IPS DF 4.7 (cell line): ENCODE results near the gene SMC2.
A peak's percentile ranks its signal among the peaks of the same experiment; 100 is the strongest.

Experiments used
- DNase-seq: peaks from one replicate; pipeline ENCODE4 v3.0.0-alpha.2; 2013; ENCODE audit warnings: low spot score; ENCODE audit errors: extremely low read depth

Gene SMC2

DNA sequence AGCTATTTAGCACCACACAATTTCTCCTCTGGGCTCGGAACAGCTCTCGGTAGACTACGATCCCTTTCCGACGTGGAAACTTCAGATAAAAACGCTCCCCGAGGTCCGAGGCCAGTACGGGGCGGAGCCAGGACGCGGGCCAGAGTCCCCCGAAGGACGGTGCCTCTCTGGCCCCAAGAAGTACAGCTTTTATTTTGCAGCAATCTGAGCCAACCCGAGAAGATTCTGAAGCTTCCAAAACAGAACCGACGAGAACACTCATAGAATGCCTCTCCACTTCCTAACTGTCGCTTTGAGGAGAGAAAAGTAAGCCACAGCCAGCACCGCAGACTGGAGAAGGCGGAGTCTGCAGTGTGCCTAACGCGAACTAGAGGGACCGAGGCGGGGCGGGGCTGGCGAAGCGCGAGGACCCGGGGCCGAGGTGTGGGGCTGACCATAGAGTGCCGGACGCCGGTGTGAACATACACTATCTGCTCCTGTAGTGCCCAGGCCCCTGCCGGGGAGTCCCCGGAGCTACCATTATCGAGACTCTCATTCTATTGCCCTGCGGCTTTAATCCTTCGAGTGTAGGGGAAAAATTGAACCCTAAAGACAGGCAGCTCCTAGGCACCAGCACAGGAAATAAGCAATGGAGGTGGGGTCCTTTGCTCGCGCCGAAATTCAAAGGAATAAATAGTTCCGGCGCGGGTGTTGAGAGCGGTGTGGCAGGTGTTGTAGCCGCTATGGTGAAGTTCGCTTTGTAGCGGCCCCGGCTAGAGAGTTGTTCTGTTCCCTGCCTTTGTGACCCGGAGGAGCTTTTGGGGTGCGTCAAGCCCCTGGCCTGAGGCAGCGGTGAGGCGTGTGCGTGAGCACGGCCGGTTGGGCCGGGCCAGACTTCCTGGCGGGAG lies at the start of gene SMC2:
Gene SMC2 (plus strand): TSS at position 663 of the 887 bp plus-strand sequence. CDS start 1,076 bp downstream, outside the sequence.
- DNase-seq: peak; percentile 30

DNA sequence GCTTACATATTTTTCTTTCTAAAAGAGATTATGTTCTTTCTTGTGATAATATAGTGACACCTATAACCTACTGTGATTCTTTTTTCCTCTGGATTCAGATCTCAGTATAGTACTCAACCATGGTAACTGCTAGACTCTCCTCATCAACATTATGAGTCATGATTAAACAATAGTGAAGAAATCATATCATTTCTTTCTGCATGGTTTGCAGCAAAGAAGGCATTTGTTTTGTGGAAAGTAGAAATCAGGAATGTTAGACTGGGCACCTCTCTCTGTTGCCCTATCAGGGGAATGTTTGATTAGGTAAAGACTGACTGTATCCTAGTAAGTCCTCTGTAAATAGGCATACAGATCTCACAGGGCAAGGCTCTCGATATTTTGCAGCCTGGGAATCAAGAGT lies 25.6 kb upstream of the SMC2 start:
- no peak for DNase-seq

DNA sequence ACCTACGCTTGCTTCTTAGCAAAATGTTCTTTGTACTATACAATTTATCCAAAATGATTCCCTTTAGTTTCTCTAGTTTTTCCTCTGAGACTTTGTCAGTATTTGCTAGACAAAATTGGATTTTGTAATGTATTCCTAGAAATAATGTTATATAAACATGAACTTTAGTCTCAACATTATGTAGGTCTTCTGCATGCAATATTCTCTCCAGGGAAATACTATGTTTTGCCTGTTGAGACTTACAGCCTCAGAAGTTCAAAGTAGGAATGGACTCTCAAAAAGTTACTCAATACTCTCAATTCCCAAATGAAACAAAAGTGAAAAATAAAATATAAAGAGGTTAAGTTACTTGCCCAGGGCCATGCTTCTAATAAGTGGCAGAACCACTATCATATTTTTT lies 24.8 kb upstream of the SMC2 start:
- no peak for DNase-seq

DNA sequence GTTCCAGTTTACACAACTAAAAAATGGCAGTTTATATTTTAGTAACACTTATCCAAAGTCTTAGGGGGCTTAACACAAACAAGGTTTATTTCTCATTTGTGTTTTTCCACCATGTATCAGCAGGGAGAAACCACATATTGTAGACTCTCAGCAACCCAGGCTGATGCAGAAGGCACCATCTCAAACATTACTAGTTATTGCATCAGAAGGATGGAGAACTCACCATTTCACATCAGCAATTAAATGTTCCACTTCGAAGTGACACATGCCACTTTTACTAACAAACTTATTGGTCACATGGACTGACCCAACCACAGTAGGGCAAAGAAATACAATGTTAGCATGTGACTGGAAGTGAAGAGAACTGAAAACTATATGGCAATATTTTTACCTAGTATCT lies 22.5 kb upstream of the SMC2 start:
- no peak for DNase-seq

DNA sequence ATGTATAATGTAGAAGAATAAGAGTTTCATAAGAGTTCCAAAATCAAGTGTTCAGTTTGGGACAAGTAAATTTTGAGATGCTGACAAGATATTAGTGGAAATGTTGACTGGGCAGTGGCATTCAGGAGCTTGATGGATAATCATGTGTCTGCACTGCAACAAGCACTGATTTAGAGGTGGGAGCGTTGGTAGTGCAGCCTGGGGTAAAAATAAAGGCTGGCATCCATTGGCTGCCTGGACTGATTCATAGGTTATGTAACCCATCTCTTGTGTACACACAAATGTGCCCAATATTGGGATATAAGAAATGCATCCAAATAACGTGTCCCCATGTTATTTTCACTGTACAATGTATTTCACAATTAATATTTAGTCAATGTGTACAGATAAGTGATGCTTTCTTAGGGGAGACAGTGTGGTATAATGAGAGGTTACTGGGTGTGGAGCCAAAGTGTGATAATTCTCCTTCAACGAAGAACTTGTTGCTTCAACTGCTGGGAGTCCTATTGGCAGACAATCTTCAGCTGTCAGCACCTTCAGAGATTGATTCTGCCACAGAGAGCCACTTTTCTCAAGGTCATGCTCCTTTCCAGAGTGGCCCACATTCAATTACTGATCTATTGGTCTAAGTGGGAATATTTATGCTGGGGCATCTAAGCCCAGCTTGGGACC lies 20.9 kb upstream of the SMC2 start:
- no peak for DNase-seq

DNA sequence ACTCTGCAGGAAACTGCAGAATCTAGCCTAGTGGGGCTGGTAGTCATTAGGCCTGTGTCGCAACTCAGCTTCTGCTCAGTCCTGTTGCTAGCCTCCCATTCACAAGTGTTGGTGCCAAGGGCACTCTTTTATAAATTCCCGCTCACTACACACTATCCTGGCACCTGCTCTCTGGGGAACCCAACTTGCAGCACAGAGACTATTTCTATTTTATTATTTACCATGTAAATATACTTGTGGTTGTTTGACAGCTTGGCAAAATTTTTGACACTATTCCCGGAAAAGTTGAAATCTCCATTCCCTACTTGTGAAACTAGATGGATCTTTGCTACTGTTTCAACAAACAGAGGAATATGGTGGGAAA lies 20.4 kb upstream of the SMC2 start:
- no peak for DNase-seq

DNA sequence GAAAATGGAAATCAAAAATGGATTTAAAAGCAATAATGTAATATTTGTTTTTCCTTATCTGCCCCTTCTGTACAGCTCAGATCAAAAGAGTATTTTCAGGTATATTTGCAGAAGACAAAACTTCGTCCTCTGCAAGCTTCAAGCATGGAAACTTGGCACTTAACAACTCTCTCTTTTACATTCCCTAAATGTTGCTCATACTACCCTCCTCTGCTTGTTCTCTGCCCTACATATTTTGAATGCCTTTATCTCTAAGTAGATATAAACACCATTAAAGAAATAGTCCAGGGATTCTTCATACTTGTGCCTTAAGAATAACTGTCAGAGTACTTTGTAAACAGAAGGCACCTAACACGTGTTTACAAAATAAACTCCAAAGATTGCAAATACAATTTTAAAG lies 19.2 kb upstream of the SMC2 start:
- DNase-seq: no peak

DNA sequence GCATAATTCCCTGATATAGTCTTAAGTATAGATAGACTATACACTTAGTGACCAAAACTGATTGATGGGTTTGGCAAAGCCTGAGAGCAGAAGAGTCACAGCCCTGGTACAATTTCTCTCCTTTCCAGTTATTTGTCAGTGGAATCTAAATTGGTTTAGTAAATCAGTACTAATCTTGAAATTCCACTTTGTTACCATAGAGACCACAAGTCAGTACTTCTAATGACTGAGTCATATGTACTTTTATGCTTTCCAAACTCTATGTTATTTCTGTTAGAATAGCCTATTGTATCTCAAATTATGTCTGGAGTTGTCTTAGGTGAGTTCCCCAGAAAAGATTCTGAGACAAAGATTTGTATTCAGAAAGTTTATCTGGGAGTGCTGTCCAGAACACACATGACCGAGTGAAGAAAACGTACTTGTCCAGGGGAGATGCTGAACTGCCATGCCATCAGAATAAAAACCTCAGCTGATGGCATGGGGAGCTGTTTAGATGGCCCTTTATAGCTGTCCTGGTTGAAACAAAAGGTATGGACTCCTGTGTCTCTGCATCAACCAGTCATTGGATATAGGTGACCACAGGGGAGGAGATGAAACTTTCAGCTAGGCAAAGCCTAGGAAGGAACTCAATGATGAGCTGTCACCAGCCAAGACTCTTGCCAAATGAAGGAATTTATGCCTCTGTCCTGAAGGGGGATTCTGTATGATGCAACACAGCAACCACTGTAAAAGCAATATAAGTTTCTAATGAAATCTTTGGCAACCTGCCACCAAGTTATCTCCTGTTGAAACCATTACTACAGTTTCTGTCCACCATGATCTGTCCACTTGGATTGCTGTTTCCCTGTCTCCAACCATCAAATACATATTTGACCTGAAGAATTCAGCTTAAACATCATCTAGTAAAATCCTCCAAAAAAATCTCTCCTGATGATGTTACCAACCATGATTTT lies 18.0 kb upstream of the SMC2 start:
- DNase-seq: no peak

DNA sequence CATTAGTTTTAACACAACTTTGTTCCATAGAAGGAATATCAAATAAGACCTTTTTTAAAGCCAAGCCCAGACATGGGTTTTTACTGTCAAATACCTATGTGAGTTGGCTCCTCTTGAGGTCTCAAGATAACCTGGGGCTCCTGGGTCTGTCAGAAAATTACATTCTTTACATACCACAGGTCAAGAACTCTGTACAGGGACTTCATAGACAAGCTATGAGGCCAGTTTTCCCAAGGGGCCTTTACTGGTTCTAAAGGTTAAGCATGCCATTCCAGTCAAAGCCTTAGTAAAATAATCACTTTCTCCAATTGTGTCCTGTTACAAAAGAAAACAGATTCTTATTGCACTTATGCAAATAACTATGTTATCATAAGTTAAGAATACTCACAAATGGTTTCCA lies 15.5 kb upstream of the SMC2 start:
- DNase-seq: no peak

DNA sequence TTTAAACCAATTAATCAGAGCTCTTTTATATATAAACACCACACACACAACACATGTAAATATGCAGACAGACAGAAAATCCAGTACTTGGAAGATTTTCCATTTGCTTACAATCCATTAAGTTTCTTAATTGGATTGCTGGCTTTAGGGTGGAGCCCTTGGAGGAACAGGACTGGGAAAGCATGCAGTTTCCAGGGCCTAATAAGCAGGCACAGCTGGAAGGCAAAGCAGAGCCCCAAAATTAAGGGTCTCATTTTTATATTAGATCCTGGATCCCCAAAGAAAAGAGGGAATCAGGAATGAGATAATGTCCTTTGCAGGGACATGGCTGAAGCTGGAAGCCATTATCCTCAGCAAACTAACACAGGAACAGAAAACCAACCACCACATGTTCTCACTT lies 13.1 kb upstream of the SMC2 start:
- DNase-seq: no peak

DNA sequence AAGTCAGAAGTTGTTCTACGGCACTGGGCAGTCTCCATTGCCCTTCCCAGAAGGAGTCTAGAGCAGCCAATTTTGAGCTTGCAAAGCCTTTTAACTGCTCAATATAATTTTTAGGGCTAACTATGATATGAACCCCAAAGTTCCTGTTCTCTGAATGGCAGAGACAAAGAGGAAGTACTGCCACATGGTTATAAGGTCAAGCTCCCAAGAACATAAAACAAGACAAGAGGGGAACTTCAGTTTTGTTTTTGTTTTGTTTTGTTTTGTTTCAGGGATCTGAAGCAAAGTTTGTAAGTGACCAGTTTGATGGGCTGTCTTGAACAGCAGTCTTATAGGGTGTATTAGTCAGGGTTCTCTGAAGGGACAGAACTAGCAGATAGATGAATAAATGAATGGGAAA lies 11.9 kb upstream of the SMC2 start:
- no peak for DNase-seq

DNA sequence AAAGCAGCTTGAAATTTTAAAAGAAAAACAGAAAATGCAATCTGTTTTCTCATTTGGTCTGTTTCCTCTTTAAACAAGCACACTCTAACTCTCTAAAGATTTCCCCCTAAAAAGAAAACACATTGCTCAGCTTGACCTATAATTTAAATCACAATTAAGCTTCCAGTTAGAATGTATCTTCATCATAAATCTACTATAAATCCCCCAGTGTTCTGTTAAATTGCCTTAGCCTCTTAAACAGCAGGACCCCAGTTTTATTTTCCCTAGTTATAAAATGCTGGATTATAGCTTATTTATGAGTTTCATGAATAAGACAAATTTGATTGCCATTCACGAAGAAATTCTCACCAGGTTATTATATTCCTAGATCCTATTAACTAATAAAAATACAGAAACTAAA lies 8.6 kb upstream of the SMC2 start:
- DNase-seq: no peak

DNA sequence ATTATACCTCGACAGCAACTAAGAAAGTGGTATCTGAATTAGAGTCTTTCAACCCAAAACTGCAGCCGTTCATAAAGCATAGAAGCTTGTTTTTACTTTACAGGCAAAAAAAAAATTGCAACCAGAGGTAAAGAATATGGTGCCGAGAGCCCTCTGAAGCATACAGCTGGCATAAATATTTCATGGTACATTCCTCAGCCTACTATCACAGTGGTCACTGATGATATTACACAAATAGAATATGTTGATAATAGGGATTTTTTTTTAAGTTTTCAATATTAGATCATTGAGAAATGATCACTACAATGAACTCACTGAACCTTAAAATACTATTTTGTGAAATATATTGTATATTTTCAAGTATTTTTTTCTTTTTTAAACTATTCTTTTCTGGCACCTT lies 6.2 kb upstream of the SMC2 start:
- no peak for DNase-seq

DNA sequence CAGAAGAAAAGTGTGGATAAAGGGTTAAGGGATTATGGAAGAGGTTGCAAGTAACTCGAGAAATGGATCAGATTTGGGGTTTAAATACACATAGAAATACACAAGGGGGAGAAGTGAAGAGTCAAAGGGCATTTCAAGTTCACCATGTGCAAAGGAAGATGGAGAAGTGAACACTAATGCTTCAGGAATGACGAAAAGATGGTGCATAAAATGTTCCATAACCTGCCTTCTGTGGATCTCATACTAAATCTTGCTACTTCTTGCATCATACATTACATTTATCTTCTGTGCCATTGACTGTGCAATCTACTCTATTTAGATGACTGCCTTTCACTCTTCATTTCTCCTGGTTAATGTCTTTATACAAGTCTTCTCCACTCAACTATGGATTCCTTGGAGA lies 5.7 kb upstream of the SMC2 start:
- DNase-seq: no peak

DNA sequence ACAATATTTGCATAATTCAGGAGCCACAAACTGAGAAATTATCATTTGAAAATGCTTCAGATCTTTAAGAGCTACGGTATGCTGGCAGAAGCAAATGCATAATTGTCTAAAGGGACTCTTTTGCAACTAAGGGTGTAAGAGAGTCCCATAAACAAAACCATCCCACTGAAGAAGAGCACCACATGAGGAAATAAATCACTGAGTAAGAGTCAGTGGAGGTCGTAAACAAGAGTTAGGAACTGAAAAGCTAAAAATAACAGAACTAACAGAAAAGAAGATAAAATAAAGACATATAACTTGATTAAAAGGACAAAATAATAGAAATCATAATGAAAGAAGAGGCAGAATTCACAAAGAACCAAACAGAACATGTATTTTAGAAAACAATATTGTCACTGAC lies 3.5 kb upstream of the SMC2 start:
- no peak for DNase-seq

DNA sequence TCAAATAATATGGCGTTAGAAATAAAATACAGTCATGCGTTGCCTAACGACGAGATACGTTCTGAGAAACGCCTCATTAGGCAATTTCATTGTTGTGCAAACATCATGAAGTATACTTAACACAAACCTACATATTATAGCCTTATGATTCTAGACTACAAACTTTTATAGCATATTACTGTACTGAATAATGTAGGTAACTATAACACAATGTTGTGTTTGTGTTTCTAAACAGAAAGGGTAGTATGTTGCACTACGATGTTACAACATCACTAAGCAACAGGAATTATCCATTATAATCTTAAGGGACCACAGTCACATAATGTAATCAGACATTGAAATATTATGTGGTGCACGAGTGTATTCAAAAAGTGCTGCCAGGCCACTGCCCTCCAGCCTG lies 3.0 kb upstream of the SMC2 start:
- no peak for DNase-seq

DNA sequence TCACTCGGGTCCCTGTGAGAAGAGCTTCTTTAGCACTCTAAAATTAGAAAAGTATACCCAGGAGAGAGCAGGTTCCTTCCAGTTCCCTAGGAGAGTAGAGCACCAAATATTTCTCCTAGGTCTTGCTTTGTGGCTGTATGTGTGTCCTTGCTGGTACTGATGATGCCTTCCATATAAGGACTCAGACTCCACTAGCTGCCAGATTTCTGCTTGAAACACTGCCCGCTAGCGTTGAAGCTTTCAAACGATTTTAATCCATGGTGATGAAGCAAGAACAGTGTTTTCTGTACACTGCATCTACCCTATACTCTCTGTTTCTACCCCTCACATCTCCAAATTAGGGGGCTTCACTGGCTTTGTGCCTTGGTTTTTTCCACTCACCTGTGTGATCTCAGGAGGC lies 2.4 kb upstream of the SMC2 start:
- DNase-seq: no peak

DNA sequence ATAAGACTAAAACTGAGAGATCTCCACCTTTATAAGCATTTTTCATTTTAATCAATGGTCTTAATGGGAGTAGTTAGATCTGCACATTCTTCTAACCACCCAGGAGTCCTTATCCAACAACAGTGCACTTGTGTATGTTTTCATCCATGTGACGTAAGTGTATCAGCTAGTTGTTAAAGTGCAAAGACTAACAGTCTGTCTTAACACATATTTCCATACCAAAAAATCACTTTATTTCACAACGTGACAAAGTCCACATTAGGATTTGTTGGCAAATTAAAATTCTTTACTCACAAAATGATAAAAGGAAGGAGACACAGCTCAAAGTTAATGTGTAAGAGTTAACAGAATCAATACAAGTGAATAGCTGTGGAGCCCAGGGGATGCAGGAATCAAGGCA lies 1.9 kb upstream of the SMC2 start:
- DNase-seq: no peak

DNA sequence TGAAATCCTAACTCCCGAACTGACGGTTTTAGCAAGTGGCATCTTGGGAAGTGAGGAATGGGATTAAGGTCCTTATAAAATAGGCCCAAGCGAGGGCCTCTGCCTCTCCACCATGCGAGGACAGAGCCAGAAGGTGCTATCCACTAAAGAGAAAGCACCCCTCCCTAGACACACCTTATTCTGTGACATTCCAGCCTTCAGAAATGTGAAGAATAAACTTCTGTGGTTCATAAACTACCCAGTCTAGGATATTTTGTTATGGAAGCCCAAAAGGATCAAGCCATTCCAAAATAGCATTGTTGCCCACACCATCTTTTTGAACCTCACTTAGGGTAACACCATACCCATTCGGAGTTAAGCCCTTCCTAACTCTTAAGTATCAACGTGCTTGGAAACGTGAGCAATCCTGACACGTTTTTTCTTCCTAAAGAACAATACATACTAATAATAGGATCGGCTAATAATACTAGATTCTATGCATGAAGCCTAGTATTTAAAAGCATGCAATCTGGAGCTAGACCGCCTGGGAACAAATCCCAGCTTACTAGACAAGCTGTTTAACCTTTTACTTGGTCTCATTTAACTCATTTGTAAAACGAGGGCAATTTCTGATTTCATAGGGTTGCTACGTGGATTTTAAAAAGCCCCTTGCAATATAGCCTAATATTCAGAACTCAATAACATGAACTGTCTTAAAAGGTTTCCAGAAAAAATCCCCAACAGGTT lies 1.1 kb upstream of the SMC2 start:
- DNase-seq: no peak

DNA sequence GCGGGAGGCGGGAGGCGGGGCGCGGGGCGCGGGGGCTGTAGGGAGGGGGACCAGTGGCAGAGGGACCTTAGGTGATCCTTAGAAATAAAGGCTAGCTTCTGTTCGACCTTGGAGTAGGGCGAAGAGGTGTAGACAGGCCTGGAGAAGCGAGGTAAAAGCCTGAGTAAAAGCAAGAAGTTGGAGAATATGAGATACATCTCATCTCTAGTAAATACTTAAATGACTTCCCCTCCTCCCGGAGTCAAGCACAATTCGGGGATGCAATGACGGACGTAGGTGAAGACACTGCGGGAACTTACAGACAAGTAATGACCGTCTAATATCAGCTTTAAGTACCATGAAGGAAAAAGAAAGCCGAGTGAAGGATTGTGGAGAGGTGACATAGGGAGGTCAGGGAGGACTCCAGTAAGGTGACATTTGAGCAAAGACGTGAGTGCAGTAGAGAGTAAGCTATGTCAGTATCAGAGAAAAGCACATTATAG lies 466 bp downstream of the SMC2 start:
- DNase-seq: no peak

DNA sequence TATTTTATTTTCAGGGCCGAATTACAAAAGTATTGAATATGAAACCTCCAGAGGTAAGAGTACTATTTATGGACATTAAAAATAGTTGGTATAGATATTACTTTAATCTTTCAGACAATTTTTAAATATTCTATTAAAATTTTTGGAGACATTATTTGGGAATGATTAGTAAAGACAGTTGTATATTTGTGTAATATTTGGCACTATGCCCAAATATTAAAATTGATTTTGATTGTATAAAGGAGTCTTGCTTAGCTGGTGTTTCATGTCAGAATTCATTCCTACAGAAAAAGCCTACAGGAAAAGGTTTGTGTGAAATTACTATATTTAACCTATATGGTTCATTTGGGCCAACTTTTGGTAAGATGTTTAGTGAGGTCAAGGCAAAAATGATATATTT lies 5.5 kb downstream of the SMC2 start:
- DNase-seq: no peak
